ENCODE data around the gene MYL4. TPM values are rescaled to one million over a fixed set of nuclear protein-coding genes. Genes with fewer than 3 reads are reported as not detected.
A peak's percentile ranks its signal among the peaks of the same experiment; 100 is the strongest.
"Not testable (repeated sequence)": the region's sequence is repeated elsewhere in the genome, so short reads cannot be mapped to it uniquely, and the experiment has no call there.

The MYL4 gene
- total RNA-seq, 1 donor from 2014 or later = 0.86 TPM

- Mint-ChIP-seq H3K9me3 (ENCODE audit: low read depth) (no peaks in the 10 kb centered on the region), H3K4me3 (ENCODE audit: low read depth) (no peak overlapping the region), H3K4me1 (ENCODE audit: low read depth) (peaks cover 13% of the 10 kb centered on the region), H3K36me3 (ENCODE audit: insufficient read depth) (no peaks in the 10 kb centered on the region), H3K27ac (no peak overlapping the region), H3K27me3 (peaks cover 3% of the 10 kb centered on the region)
- no peak for DNase-seq (ENCODE audit: low spot score, unreplicated experiment)
- TF ChIP-seq, protein P1, sequence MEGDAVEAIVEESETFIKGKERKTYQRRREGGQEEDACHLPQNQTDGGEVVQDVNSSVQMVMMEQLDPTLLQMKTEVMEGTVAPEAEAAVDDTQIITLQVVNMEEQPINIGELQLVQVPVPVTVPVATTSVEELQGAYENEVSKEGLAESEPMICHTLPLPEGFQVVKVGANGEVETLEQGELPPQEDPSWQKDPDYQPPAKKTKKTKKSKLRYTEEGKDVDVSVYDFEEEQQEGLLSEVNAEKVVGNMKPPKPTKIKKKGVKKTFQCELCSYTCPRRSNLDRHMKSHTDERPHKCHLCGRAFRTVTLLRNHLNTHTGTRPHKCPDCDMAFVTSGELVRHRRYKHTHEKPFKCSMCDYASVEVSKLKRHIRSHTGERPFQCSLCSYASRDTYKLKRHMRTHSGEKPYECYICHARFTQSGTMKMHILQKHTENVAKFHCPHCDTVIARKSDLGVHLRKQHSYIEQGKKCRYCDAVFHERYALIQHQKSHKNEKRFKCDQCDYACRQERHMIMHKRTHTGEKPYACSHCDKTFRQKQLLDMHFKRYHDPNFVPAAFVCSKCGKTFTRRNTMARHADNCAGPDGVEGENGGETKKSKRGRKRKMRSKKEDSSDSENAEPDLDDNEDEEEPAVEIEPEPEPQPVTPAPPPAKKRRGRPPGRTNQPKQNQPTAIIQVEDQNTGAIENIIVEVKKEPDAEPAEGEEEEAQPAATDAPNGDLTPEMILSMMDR (IDR thresholded peaks at IDR 0.05; ENCODE audit: unreplicated experiment) = no peak
These were observed 5.8 kb downstream of the MYL4 start for GRCh38 chr17:47214931-47215330.

- not testable (repeated sequence) for H3K27me3 Mint-ChIP-seq; H3K9me3 Mint-ChIP-seq (ENCODE audit: low read depth); DNase-seq (ENCODE audit: low spot score, unreplicated experiment); H3K27ac Mint-ChIP-seq; H3K4me3 Mint-ChIP-seq (ENCODE audit: low read depth); H3K36me3 Mint-ChIP-seq (ENCODE audit: insufficient read depth)
- peaks cover 22% of the 10 kb centered on the region for H3K4me1 Mint-ChIP-seq (ENCODE audit: low read depth)
These were observed 7.7 kb downstream of the MYL4 start for GRCh38 chr17:47216821-47217220.

DNA sequence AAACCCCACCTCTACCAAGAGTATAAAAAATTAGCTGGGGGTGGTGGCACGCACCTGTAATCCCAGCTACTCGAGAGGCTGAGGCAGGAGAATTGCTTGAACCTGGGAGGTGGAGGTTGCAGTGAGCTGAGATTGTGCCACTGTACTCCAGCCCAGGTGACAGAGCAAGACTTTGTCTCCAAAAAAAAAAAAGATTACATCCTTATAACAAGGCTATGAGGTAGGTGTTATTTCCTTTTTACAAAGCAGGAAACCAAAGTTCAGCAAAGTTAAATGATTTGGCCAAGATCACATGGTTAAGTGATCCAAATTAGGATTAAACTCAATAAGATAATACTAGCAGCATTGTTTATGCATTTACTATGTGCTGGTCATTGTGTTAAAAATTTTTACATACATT lies 8.1 kb downstream of the MYL4 start:
- peaks cover 22% of the 10 kb centered on the region for H3K4me1 Mint-ChIP-seq (ENCODE audit: low read depth)
- not testable (repeated sequence) for H3K4me3 Mint-ChIP-seq (ENCODE audit: low read depth); DNase-seq (ENCODE audit: low spot score, unreplicated experiment); H3K27me3 Mint-ChIP-seq; H3K36me3 Mint-ChIP-seq (ENCODE audit: insufficient read depth); H3K27ac Mint-ChIP-seq; H3K9me3 Mint-ChIP-seq (ENCODE audit: low read depth)

- Mint-ChIP-seq H3K9me3 (ENCODE audit: low read depth) (peaks cover 6% of the 10 kb centered on the region), H3K27ac (peak overlapping the region; percentile 78), H3K4me1 (ENCODE audit: low read depth) (peaks cover 32% of the 10 kb centered on the region), H3K27me3 (peaks cover 4% of the 10 kb centered on the region), H3K4me3 (ENCODE audit: low read depth) (no peak overlapping the region), H3K36me3 (ENCODE audit: insufficient read depth) (peaks cover 2% of the 10 kb centered on the region)
- TF ChIP-seq, protein P1 (IDR thresholded peaks at IDR 0.05; ENCODE audit: unreplicated experiment) = no peak
- DNase-seq (ENCODE audit: low spot score, unreplicated experiment) = no peak
These were observed 9.8 kb downstream of the MYL4 start for GRCh38 chr17:47218896-47219430.

DNA sequence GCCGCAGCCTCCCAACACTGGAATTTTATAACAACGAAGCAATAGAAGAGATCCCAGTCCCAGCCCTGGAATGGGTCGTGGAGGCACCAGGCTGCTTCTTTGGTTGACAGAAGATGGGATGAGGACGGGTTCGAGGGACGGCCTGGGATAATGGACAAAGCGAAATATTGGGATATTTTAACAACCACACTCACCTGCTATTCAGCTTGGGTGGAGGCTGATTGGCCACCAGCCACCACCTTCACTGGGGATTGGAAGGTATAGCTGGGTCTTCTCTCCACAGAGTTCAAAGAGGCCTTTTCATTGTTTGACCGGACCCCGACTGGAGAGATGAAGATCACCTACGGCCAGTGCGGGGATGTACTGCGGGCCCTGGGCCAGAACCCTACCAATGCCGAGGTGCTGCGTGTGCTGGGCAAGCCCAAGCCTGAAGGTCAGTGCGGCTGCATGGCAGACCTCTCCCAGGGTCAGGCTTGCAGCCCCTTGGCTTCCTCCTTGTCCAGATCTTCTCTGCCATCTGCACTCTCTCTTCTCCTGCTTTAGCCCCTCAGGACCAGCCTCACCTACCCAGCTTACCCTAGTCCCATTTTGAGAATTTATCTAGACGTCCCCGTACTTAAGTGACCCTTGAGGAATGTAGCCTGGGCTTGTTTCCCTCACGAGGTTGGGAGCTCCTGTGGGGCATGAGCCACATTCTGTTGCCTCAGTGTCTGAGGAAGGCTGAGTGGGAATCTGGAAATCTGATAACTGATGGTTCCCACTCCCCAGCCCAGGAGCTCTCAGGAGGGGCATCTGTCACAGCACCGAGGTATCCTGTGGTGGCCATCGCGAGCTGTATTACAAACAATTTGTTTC lies 10.7 kb downstream of the MYL4 start:
- Mint-ChIP-seq H3K27me3 (peaks cover 4% of the 10 kb centered on the region), H3K4me1 (ENCODE audit: low read depth) (peaks cover 32% of the 10 kb centered on the region), H3K27ac (no peak overlapping the region), H3K36me3 (ENCODE audit: insufficient read depth) (peaks cover 5% of the 10 kb centered on the region), H3K9me3 (ENCODE audit: low read depth) (peaks cover 10% of the 10 kb centered on the region), H3K4me3 (ENCODE audit: low read depth) (no peak overlapping the region)
- TF ChIP-seq, protein P1 (IDR thresholded peaks at IDR 0.05; ENCODE audit: unreplicated experiment) = no peak
- DNase-seq (ENCODE audit: low spot score, unreplicated experiment) = no peak

GRCh38 chr17:47220531-47220999 lies 11.4 kb downstream of the MYL4 start:
- peaks cover 4% of the 10 kb centered on the region for H3K27me3 Mint-ChIP-seq
- H3K4me3 Mint-ChIP-seq (ENCODE audit: low read depth) = no peak overlapping the region
- peaks cover 5% of the 10 kb centered on the region for H3K36me3 Mint-ChIP-seq (ENCODE audit: insufficient read depth)
- H3K9me3 Mint-ChIP-seq (ENCODE audit: low read depth) = peaks cover 10% of the 10 kb centered on the region
- H3K27ac Mint-ChIP-seq = no peak overlapping the region
- no peak for DNase-seq (ENCODE audit: low spot score, unreplicated experiment)
- TF ChIP-seq, protein P1 (IDR thresholded peaks at IDR 0.05; ENCODE audit: unreplicated experiment) = no peak
- H3K4me1 Mint-ChIP-seq (ENCODE audit: low read depth) = peaks cover 32% of the 10 kb centered on the region
